ENCODE measurements around the gene RCOR1.
"Not testable (repeated sequence)": the region's sequence is repeated elsewhere in the genome, so short reads cannot be mapped to it uniquely, and the experiment has no call there.

- not testable (repeated sequence) for TF ChIP-seq CTCF, POLR2A (IDR thresholded peaks at IDR 0.05)
These were observed 173.3 kb downstream of the RCOR1 start for GRCh38 chr14:102765770-102766169.
